Medulla oblongata (tissue), 1 donor: Measurements from ENCODE around the gene DNAJC12.
"Not testable (repeated sequence)": the region's sequence is repeated elsewhere in the genome, so short reads cannot be mapped to it uniquely, and the experiment has no call there.

Source experiments
- DNase-seq: peaks from one replicate; pipeline ENCODE4 v3.0.0-alpha.2; 2015; ENCODE audit errors: extremely low spot score

DNAJC12 gene

GRCh38 chr10:67837541-67838314 lies at the start of gene DNAJC12:
TSS of gene DNAJC12 (minus strand) at chr10:67838188. CDS start at chr10:67838011, 177 bp downstream.
- DNase-seq = peak; percentile 91

- DNase-seq = peak; percentile 75
Observed at GRCh38 chr10:67884842-67885670, 47.1 kb upstream of the DNAJC12 start.

GRCh38 chr10:67884313-67884841 lies 46.4 kb upstream of the DNAJC12 start, which contains the start of gene SIRT1:
TSS of gene SIRT1 (plus strand) at chr10:67884656. CDS start at chr10:67884722, 66 bp downstream.
- peak; percentile 97 for DNase-seq

- DNase-seq = no peak
Observed at GRCh38 chr10:67883710-67884312, 45.8 kb upstream of the DNAJC12 start.

DNA sequence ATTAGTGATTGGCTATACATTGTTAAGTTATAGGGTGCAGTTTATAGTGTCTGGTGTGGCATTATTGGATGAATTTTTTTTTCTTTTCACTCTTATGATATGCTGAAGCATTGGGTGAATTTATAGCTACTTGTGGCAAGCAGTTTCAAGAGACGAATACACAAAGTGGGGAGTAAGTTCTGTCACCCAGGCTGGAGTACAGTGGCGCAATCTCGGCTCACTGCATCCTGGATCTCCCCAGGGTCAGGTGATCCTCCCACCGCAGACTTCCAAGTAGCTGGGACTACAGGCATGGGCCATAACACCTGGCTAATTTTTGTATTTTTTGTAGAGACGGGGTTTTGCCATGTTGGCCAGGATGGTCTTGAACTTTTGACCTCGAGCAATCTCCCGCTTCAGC lies 40.1 kb upstream of the DNAJC12 start:
- no peak for DNase-seq

GRCh38 chr10:67877421-67877820 lies 39.4 kb upstream of the DNAJC12 start:
- DNase-seq = not testable (repeated sequence)

DNA sequence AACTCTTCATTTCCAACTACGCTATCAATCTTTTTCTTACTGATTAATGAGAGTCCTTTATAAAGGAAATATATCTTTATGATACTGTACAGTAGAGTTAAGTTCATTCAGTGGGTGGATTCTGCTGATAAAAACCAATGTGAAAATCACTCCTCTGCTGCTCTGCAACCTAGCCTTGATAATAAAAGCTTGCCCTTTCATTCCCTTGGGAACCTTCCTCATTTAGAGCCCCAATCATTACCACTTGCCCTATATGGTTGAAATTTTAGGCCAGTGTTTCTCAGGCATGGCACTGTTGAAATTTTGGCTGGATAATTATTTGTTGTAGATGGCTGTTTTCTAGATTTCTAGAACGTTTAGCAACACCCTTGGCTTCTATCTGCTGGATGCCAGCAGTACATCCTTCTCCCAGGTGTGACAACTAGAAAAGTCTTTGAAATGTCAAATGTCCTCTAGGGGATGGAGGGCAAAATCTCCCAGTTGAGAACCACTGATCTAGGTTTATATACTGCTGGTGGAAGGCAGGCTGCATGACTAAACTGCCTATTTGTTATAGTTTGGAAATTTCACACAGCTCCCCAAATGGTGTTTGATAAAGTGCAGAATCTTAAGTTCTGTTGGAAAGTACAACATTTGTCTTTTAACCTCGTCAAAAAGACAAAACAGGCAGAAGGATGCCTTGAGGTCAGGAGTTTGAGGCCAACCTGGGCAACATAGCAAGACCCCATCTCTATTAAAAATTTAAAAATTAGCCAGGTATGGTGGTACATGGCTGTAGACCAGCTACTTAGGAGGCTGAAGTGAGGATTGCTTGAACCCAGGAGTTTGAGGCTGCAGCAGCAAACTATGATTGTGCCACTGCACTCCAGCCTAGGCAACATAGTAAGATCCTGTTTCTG lies 37.6 kb upstream of the DNAJC12 start:
- no peak for DNase-seq

- no peak for DNase-seq
Observed at GRCh38 chr10:67869996-67870395, 32.0 kb upstream of the DNAJC12 start.

DNA sequence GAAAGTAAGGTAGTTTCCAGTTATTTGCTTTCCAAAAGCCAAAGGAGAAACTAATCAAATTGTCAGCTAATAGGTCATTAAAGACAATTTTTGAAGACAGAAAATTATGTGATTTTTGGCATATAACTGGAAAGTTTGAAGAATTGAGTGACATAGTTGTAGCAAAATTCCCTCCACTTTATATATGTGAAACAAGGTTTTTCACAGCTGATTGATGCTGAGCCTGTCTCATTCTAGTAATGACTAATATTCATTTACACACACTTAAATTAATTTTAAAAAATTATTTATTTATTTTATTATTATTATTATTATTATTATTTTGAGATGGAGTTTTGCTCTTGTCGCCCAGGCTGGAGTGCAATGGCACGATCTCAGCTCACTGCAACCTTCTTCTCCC lies 30.1 kb upstream of the DNAJC12 start:
- DNase-seq = no peak

DNA sequence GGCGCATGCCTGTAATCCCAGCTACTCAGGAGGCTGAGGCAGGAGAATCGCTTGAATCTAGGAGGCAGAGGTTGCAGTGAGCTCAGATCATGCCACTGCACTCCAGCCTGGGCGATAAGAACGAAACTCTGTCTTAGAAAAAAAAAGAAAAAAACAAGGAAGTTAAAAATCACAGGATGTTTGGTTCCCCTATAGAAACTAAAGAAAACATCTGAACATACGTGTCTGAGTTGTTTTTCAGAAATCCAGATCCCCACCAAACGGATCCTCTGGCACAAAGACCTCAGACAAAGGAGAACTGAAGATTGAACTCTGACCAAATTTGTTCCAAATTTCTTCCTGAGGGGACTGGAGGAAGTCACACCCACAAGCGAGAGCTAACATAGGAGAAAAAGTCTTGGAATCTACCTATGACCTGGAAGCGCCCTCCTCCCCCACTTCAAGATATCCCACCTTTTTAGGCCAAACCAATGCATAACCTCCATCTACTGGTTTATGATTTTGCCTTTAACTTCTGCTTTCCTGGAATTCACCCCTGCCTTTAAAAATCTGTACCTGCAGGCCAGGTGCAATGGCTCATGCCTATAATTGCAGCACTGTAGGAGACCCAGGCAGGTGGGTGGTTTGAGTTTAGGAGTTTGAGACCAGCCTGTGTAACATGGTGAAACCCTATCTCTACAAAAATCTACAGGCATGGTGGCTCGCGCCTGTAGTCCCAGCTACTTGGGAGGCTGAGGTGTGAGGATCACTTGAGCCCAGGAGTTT lies 26.8 kb upstream of the DNAJC12 start:
- DNase-seq = peak; percentile 42

DNA sequence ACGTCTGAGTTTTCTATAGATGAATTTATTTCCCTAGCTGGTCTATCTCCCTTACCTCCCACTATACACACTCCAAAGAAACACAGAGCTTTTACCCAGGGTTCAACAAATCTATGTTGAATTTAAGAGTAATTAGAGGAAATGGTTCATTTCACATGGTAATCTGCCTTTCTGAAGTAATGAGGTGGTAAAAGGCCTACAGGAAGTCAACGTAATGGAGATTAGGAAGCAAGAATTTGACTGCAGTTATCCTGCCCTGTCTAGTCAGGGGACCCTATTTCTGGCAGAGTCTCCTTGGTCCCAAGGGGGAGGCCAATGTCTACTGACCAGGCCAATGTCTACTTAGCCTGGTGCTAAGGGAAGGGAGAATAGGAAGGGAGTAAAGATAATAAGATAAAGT lies 25.1 kb upstream of the DNAJC12 start:
- no peak for DNase-seq

DNA sequence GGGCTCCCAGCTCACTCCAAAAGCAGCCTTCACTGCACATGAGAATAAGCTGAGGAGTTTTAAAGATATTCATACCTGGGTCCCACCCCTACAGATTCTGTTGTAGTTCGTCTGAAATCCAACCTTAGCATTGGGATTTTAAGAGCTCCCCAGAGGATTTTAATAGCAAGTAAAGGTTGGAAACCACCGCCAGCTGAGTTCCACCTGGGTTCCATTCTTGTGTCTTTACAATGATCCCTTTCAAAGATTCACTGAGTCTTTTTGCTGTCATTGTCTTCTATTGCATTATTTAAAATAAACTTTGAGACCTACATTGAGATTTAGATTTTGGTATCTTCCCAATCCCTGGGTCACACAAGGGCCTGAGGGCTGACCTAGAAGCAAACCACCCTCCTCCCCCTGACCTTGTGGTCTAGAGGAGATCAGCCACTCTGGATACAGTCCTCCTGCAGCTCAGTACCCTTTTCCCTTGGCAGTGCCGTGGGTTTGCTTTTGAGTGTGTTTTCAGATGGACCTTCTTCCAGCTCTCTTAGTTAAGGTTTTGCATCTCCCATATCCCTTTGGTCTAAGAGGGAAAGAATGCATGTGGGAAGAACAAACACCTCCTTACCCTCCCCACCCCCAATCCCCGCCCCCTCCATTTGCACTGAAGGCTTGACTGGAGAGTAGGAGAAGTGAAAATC lies 23.9 kb upstream of the DNAJC12 start:
- DNase-seq = no peak

DNA sequence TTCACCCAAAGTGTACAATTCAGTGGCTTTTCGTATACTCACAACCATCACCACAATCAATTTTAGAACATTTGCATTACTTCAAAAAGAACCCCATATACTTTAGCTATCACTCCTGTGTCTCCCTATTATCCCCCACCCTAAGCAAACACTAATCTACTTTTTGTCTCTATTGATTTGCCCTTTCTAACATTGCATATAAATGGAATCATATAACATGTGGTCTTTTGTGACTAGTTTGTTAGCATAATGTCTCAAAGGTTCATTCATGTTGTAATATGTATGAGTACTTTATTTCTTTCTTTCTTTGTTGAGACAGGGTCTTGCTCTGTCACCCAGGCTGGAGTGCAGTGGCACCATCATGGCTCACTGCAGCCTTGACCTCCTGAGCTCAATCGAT lies 21.0 kb upstream of the DNAJC12 start:
- no peak for DNase-seq

DNA sequence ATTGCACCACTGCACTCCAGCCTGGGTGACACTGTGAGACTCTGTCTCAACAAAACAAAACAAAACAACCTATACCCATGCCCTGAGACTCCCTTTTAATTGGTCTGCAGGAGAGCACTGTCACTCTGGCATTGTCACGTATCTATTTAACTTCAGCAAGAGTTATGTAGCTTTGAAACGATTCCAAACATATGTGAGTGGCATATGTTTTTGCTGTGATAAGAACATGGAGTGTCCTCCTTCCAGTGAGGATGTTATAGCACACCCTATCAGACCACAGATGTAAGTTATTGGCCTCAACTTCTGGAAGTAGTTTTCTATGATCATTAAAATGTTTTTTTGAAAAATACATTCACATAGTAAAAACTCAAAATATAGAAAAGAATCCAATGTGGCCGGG lies 15.5 kb upstream of the DNAJC12 start:
- no peak for DNase-seq

DNA sequence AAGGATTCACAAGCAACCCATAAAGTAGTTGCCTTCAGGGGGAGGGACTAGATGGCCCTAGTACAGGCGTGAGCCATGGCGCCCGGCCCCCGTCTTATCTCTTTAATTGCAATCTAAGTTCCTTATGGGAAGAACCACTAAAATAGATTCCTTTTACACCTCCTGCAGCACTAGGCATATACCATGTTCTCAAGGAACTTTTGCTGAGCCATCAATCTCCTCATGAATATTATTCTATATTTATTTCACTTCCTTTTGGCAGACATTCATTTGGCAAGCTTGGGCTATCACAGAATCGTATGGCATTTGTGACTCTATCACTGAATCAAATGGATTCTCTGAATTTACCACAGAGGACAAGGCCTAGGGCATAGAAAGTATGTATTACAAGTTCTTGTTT lies 14.8 kb upstream of the DNAJC12 start:
- DNase-seq = no peak

DNA sequence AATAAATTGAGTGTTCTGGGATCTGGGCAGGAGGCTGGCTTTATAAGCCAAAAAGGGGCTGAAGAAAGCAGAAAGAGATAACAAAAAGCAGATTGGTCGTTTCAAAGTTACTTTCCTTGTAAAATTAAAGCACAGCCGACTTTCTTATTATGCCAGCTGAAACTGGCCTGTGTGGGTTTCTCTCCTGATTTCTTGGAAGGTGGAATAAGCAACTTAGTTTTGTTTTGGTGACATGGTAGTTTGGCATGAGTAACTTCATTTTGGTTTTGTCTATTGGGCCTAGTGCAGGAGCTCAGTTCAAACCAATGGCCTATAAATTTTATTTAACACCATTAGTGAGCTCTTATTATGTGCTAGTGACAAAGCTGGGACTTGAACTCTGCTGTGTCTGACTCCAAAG lies 13.2 kb upstream of the DNAJC12 start:
- DNase-seq = no peak

GRCh38 chr10:67849331-67850011 lies 11.5 kb upstream of the DNAJC12 start:
- peak; percentile 97 for DNase-seq

DNA sequence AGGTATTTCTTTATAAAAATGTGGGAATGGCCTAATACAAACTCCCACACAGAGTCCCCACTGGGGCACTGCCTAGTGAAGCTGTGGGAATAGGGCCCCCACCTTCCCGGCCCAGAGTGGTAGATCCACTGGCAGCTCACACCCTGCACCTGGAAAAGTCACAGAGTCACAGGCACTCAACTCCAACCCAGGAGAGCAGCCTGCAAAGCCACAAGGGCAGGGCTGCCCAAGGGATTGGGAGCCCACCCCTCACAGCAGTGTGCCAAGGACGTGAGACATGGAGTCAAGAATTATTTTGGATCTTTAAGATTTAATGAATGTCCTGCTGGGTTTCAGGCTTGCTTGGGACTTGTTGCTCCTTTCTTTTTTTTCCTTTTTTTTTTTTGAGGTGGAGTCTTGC lies 5.3 kb upstream of the DNAJC12 start:
- DNase-seq = no peak

DNA sequence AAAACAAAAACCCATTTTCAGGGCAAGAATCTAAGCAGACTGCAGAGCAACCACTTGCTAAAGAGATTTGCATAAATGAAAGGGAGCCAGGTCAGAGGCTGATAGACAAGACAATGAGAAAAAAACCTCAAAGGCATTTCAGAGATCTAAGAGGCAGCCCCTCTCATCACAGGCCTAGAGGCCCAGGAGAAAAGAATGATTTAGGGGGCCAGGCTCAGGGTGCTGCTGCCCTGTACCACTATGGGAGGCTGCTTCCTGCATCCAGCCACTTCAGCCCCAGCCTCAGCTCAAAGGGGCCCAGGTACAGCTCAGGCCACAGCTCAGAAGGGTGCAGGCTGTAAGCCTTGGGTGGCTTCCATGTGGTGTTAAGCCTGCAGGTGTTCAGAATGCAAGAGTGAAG lies 3.7 kb upstream of the DNAJC12 start:
- no peak for DNase-seq
